Astrocyte of the spinal cord (primary cell): Measurements from ENCODE around the gene SMIM28.
A peak's percentile ranks its signal among the peaks of the same experiment; 100 is the strongest.
"Not testable (repeated sequence)": the region's sequence is repeated elsewhere in the genome, so short reads cannot be mapped to it uniquely, and the experiment has no call there.

Experiments used
- DNase-seq: peaks from one replicate; pipeline ENCODE4 v3.0.0; 2011; ENCODE audit warnings: low read depth, low spot score
- H3K4me3 ChIP-seq: 2 replicates; pipeline ENCODE4 v1.5.1; 2011; ENCODE audit warnings: low read depth, mild to moderate bottlenecking, low read length, moderate library complexity
- in situ Hi-C: cut with HindIII; loops from 2 replicates; pipeline ENCODE4 v1.10.0; 2017; ENCODE audit warnings: low sequenced_read_pairs
- TF ChIP-seq, protein P1 (sequence below): IDR thresholded peaks from 2 replicates; pipeline ENCODE4 v1.5.1; 2012; ENCODE audit warnings: low read depth, mild to moderate bottlenecking, low read length, inconsistent platforms

Gene SMIM28

DNA sequence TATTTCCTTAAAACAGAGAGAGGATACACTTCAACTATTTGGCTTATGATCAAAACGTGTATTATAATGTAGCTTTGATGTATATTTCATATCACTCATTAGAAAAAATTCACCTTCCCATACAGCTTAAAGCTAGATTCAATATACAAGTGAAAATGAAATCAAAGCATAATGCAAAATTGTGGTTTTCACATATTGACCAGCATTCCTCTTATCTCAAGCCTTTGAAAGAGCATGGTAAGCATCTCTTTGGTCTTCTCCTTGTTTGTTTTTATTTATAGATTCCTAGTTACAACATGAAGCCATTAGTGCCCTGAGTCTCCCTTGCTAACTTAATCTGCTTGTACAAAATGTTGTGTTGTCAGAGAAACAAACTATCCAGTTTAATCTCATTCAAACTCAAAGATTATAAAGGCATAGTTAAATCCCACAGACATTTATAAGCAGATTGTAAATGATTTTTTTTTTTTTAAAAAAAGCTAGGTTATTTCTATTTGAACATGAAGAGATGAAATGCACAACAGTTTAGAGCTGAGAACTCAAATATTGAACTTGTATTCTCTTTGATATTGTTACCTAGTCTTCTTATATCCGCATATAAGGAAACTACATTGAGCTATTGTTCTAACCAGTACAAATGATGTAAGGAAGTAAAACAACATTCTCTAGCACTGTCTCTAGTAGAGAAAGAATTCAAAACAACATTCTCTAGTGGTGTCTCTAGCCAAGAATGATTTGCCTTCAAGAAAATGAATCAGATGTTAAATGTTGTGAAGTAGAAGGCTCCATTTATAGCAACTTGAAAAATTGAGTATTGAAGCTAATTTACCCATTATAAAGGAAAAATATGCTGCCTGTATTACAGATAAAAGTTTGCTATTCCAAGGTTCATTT is 31.2 kb upstream of the SMIM28 start:
- in situ Hi-C loops, result no loop called here
- TF ChIP-seq, protein P1, sequence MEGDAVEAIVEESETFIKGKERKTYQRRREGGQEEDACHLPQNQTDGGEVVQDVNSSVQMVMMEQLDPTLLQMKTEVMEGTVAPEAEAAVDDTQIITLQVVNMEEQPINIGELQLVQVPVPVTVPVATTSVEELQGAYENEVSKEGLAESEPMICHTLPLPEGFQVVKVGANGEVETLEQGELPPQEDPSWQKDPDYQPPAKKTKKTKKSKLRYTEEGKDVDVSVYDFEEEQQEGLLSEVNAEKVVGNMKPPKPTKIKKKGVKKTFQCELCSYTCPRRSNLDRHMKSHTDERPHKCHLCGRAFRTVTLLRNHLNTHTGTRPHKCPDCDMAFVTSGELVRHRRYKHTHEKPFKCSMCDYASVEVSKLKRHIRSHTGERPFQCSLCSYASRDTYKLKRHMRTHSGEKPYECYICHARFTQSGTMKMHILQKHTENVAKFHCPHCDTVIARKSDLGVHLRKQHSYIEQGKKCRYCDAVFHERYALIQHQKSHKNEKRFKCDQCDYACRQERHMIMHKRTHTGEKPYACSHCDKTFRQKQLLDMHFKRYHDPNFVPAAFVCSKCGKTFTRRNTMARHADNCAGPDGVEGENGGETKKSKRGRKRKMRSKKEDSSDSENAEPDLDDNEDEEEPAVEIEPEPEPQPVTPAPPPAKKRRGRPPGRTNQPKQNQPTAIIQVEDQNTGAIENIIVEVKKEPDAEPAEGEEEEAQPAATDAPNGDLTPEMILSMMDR, result no peak
- no peak overlapping the region for H3K4me3 ChIP-seq
- peak; percentile 73 for DNase-seq

DNA sequence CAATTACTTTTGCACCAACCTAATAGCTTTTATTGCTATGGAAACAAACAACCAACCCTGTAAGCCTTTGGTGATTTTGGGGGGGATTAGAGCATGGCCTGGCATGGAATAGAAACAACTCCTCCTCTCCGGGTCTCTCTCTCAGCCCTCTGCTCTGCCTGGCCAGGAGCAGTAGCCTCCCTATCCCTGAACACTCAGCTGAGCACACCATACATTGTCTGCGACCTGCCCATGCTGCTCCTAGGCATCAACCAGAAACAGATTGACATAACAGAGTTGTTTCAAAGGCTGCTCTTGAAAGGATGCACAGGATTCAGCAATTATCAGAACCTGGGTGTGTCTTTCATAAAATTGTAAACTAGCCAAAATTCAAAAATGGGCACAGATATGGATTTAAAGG is 29.8 kb upstream of the SMIM28 start:
- TF ChIP-seq, protein P1, result no peak
- H3K4me3 ChIP-seq, result no peak overlapping the region
- in situ Hi-C loops, result no loop called here
- no peak for DNase-seq

DNA sequence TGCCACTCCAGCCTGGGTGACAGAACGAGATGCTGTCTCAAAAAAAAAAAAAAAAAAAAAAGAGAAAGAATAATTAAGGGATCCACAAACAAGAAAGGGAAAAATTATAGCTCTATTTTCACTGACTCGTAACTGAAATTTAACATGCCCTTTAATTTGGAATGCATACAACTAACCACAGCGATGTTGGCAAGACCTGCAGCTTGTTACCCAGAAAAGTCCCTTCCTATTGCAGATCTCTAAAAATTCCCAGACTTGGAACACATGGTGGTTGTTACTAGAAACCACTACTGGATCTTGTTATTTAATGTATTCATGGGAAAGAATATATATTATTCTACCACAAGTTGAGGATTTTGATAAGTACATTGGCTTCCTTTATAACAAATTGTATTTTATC is 27.8 kb upstream of the SMIM28 start:
- H3K4me3 ChIP-seq, result no peak overlapping the region
- in situ Hi-C loops, result no loop called here
- peak; percentile 62 for DNase-seq
- TF ChIP-seq, protein P1, result no peak

DNA sequence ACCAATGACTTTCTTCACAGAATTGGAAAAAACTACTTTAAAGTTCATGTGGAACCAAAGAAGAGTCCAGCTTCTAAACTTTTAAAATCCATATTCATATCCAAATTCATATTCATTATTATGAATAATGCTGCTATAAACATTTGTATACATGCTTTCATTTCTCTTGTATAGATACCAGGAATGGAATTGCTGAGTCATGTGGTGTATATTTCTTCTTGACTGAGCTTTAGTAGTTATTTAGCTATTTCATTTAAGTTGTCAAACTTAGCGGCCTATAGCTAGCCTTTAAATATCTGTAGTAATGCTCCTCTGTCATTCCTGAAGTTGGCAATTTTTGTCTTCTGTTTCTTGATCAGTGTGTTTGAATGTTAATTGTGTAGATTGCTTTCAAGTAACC is 19.8 kb upstream of the SMIM28 start:
- in situ Hi-C loops, result no loop called here
- no peak overlapping the region for H3K4me3 ChIP-seq
- no peak for DNase-seq
- TF ChIP-seq, protein P1, result no peak

DNA sequence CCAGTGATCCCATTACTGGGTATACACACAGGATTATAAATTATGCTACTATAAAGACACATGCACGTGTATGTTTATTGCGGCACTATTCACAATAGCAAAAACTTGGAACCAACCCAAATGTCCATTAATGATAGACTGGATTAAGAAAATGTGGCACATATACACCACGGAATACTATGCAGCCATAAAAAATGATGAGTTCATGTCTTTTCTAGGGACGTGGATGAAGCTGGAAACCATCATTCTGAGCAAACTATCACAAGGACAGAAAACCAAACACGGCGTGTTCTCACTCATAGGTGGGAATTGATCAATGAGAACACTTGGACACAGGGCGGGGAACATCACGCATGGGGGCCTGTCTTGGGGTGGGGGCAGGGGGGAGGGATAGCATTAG is 9.0 kb upstream of the SMIM28 start:
- H3K4me3 ChIP-seq, in situ Hi-C loops, DNase-seq: not testable (repeated sequence)

DNA sequence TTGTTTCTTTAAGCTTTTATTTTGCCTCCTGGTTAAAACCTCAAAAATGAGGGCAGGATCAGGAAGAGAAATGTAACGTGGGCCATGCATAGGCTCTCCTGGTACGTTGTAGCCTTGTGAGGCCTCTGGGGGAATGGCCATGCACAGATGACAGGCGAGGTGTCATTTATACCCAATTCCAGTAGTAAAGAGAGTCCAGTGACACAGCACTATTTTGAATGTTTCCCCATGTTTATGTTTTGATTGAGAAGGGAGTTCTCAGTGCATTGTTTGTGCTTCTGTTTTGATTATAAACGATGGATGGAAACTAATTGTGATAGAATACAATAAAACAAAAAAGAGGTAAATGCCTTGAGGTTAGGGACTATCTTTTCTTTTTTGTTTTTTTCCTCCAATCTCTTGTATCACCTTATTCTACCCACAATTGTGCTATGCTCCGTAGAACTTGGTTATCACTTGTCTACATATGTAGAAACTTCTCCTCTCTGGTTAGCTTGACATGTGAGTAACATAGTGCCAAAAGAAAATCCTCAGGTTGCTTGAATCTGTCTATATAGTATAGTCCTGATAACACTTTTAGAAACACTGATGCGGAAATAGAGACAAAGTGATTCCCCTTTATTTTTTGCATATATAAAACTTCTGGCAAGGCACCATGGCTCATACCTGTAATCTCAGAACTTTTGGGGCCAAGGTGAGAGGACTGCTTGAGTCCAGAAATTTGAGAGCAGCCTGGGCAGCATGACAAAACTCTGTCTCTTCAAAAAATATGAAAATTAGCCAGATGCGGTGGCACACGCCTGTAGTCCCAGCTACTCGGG is 6.9 kb upstream of the SMIM28 start:
- in situ Hi-C loops, result no loop called here
- TF ChIP-seq, protein P1, result no peak

DNA sequence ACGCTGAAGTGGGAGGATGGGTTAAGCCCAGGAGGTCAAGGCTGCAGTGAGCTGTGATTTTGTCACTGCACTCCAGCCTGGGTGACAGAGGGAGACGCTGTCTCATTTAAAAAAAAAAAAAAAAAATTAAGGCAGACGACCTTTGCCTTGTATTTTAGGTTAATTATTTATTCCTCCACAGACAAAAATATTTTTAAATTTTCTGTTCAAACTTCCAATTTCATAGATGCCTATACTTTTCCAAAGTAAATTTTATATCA is 6.3 kb upstream of the SMIM28 start:
- DNase-seq, result no peak
- H3K4me3 ChIP-seq, result no peak overlapping the region
- in situ Hi-C loops, result no loop called here
- TF ChIP-seq, protein P1, result no peak

More for the DNA sequence above, 6.9 kb upstream of the SMIM28 start:
- H3K4me3 ChIP-seq, result no peak overlapping the region
- DNase-seq, result no peak
